H9 (cell line): ENCODE results near the gene RIMBP3C. TPM values are rescaled to one million over a fixed set of nuclear protein-coding genes. Genes with fewer than 3 reads are reported as not detected.
"Not testable (repeated sequence)": the region's sequence is repeated elsewhere in the genome, so short reads cannot be mapped to it uniquely, and the experiment has no call there.

ENCODE experiments used
- DNase-seq: peaks from one replicate; pipeline ENCODE4 v3.0.0-alpha.2; 2017
- H2AFZ ChIP-seq: one replicate; pipeline ENCODE4 v1.6.1; 2013; ENCODE audit warnings: mild to moderate bottlenecking, low read length, control low read depth, moderate library complexity
- H2AK5ac ChIP-seq: 2 replicates; pipeline ENCODE4 v1.6.1; 2013; ENCODE audit warnings: low read length, control low read depth, mixed read lengths; ENCODE audit not compliant: insufficient read length
- H2BK120ac ChIP-seq: one replicate; pipeline ENCODE4 v1.6.1; 2013; ENCODE audit warnings: low read depth, mild to moderate bottlenecking, low read length, control low read depth, inconsistent platforms; ENCODE audit not compliant: poor library complexity, severe bottlenecking
- H2BK12ac ChIP-seq: 2 replicates; pipeline ENCODE4 v1.6.1; 2013; ENCODE audit warnings: low read length, control low read depth, mixed read lengths, low read depth; ENCODE audit not compliant: insufficient read length
- H2BK15ac ChIP-seq: 2 replicates; pipeline ENCODE4 v1.6.1; 2013; ENCODE audit warnings: low read depth, low read length, control low read depth
- H2BK20ac ChIP-seq: one replicate; pipeline ENCODE4 v1.6.1; 2013; ENCODE audit warnings: low read depth, mild to moderate bottlenecking, low read length, control low read depth, inconsistent platforms; ENCODE audit not compliant: poor library complexity, severe bottlenecking
- H2BK5ac ChIP-seq: 2 replicates; pipeline ENCODE4 v1.6.1; 2013; ENCODE audit warnings: low read length, control low read depth, mixed read lengths; ENCODE audit not compliant: insufficient read length
- H3K14ac ChIP-seq: 2 replicates; pipeline ENCODE4 v1.6.1; 2013; ENCODE audit warnings: low read length, control low read depth; ENCODE audit not compliant: insufficient read depth
- H3K18ac ChIP-seq: 2 replicates; pipeline ENCODE4 v1.6.1; 2013; ENCODE audit warnings: low read depth, mild to moderate bottlenecking, mixed read lengths, low read length, control low read depth; ENCODE audit not compliant: insufficient read length
- H3K23ac ChIP-seq: 2 replicates; pipeline ENCODE4 v1.6.1; 2013; ENCODE audit warnings: low read length, control low read depth, mixed read lengths, low read depth; ENCODE audit not compliant: insufficient read length
- H3K23me2 ChIP-seq: 2 replicates; pipeline ENCODE4 v1.6.1; 2013; ENCODE audit warnings: low read depth, mild to moderate bottlenecking, mixed read lengths, low read length, control low read depth; ENCODE audit not compliant: insufficient read length, poor library complexity, severe bottlenecking
- H3K27ac ChIP-seq: 2 replicates; pipeline ENCODE4 v1.5.1; 2013; ENCODE audit warnings: low read length, control low read depth, mixed read lengths, low read depth; ENCODE audit not compliant: insufficient read length
- H3K27me3 ChIP-seq: 2 replicates; pipeline ENCODE4 v1.6.1; 2013; ENCODE audit warnings: low read length, control low read depth, inconsistent platforms; ENCODE audit not compliant: insufficient read depth
- H3K4ac ChIP-seq: 2 replicates; pipeline ENCODE4 v1.6.1; 2013; ENCODE audit warnings: low read depth, mild to moderate bottlenecking, control low read depth, inconsistent platforms, low read length, moderate library complexity
- H3K4me1 ChIP-seq: 2 replicates; pipeline ENCODE4 v1.6.1; 2013; ENCODE audit warnings: low read length, control low read depth, inconsistent platforms; ENCODE audit not compliant: insufficient read depth
- H3K4me2 ChIP-seq: 2 replicates; pipeline ENCODE4 v1.6.1; 2013; ENCODE audit warnings: low read length, control low read depth, mixed read lengths; ENCODE audit not compliant: insufficient read length, insufficient read depth
- H3K56ac ChIP-seq: 2 replicates; pipeline ENCODE4 v1.6.1; 2013; ENCODE audit warnings: low read depth, mild to moderate bottlenecking, mixed read lengths, low read length, control low read depth; ENCODE audit not compliant: insufficient read length
- H3K79me1 ChIP-seq: 2 replicates; pipeline ENCODE4 v1.6.1; 2013; ENCODE audit warnings: low read depth, mild to moderate bottlenecking, moderate library complexity, low read length, control low read depth, inconsistent platforms; ENCODE audit not compliant: insufficient read depth, poor library complexity, severe bottlenecking
- H3K79me2 ChIP-seq: 2 replicates; pipeline ENCODE4 v1.6.1; 2013; ENCODE audit warnings: low read length, control low read depth, inconsistent platforms; ENCODE audit not compliant: insufficient read depth
- H3K9ac ChIP-seq: 2 replicates; pipeline ENCODE4 v1.6.1; 2013; ENCODE audit warnings: low read length, control low read depth, mixed read lengths; ENCODE audit not compliant: insufficient read length; ENCODE audit errors: extremely low read depth
- H3K9me3 ChIP-seq: one replicate; pipeline ENCODE4 v1.6.1; 2013; ENCODE audit warnings: low read depth, low read length, inconsistent platforms; ENCODE audit not compliant: control insufficient read depth
- H3T11ph ChIP-seq: one replicate; pipeline ENCODE4 v1.6.1; 2013; ENCODE audit warnings: mild to moderate bottlenecking, low read length, control low read depth, inconsistent platforms
- H4K20me1 ChIP-seq: one replicate; pipeline ENCODE4 v1.6.1; 2013; ENCODE audit not compliant: control insufficient read depth, insufficient read length, insufficient read depth
- H4K5ac ChIP-seq: 2 replicates; pipeline ENCODE4 v1.6.1; 2013; ENCODE audit warnings: low read depth, mild to moderate bottlenecking, mixed read lengths, low read length, control low read depth; ENCODE audit not compliant: insufficient read length
- H4K8ac ChIP-seq: replicated peaks from 2 replicates; pipeline ENCODE4 v1.6.1; 2013; ENCODE audit warnings: low read length, control low read depth, mixed read lengths, low read depth; ENCODE audit not compliant: insufficient read length
- H4K91ac ChIP-seq: 2 replicates; pipeline ENCODE4 v1.6.1; 2013; ENCODE audit warnings: low read depth, mild to moderate bottlenecking, moderate library complexity, mixed read lengths, low read length, control low read depth; ENCODE audit not compliant: insufficient read length
- H3K27ac Mint-ChIP-seq, 3 experiments: 2 replicates in 2 of 3; 3 replicates in 1 of 3; pipeline ENCODE4 v1.8.0; 2020 to 2021; ENCODE audit warnings: mixed read lengths in 3 of 3, mild to moderate bottlenecking in 1 of 3, moderate library complexity in 1 of 3
- H3K27me3 Mint-ChIP-seq: 2 replicates; pipeline ENCODE4 v1.8.0; 2021; ENCODE audit warnings: low read depth, mild to moderate bottlenecking, moderate library complexity, mixed read lengths
- H3K36me3 Mint-ChIP-seq, 3 experiments: 2 replicates in 2 of 3; 3 replicates in 1 of 3; pipeline ENCODE4 v1.8.0; 2020 to 2021; ENCODE audit warnings: low read depth in 3 of 3, mixed read lengths in 3 of 3; ENCODE audit not compliant: insufficient read depth in 1 of 3
- H3K4me1 Mint-ChIP-seq, 2 experiments: 2 replicates each; pipeline ENCODE4 v1.8.0; 2020; ENCODE audit warnings: mixed read lengths in 2 of 2
- H3K4me3 Mint-ChIP-seq, 2 experiments: 2 replicates in 1 of 2; 3 replicates in 1 of 2; pipeline ENCODE4 v1.8.0; 2020 to 2021; ENCODE audit warnings: mild to moderate bottlenecking in 2 of 2, mixed read lengths in 2 of 2, moderate library complexity in 1 of 2
- H3K9me3 Mint-ChIP-seq, 2 experiments: 2 replicates in 1 of 2; 3 replicates in 1 of 2; pipeline ENCODE4 v1.8.0; 2020; ENCODE audit warnings: mild to moderate bottlenecking in 2 of 2, mixed read lengths in 2 of 2, moderate library complexity in 1 of 2
- WGBS: extraction: QIAGEN DNeasy Blood & Tissue Kit; methylation state at CpG from one replicate; pipeline ENCODE4 v1.1.7; 2013; ENCODE audit warnings: missing lambda C conversion rate, low lambda C conversion rate, mixed read lengths; ENCODE audit not compliant: insufficient read length; ENCODE audit errors: extremely low coverage; 5-methylcytosine and 5-hydroxymethylcytosine counted together
- total RNA-seq: library from RNA; stranded (reverse); gene quantifications from 2 replicates; pipeline ENCODE4 v1.2.1, GENCODE V29; 2021

RIMBP3C gene
- total RNA-seq, 1 experiment from 2014 or later: 0.44 TPM

DNA sequence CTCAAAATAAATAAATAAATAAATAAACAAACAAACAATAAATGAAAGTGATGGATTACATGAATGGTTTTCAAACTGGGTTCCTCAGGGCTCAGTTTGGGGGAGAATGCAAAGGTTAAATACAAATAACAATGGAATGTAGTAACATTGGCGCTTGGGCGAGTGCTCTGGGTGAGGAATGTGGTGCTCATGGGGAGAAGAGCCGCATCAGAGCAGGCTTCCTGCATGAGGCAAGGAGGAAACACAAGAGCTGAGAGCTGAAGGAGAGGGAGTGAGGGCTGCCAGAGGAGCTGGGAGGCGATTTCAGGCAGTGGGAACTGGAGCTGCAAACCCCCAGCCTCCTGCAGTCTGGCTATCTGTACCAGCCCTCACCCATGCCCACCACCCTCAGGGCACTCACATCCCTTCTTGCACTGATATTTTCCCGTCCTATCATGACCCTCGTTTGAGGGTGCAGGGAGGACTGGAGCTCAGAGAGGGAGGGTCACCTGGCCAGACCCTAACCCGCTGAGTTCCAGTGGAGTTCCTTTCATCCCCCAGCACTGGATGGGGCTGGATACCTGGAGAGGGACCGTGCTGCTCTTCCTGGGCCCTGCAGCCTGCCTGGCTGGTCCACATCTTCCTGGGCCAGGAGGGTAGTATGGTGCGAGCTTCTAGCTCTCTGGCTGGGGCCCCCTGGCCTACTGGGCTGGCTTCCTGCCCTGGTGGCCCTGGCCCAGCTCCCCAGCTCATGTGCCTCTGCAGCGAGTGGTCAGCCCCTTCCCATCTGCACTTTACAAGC is 8.3 kb upstream of the RIMBP3C start:
- not testable (repeated sequence) for H3K23ac ChIP-seq, H3K36me3 Mint-ChIP-seq, H3K4me2 ChIP-seq, H3K79me2 ChIP-seq, H2AFZ ChIP-seq, H3K23me2 ChIP-seq, H3K27me3 ChIP-seq, H2BK20ac ChIP-seq, H3K79me1 ChIP-seq, H4K8ac ChIP-seq, H4K91ac ChIP-seq, H3K4ac ChIP-seq, H3K4me1 ChIP-seq, H2AK5ac ChIP-seq, H3K9me3 ChIP-seq, H4K20me1 ChIP-seq, H3K14ac ChIP-seq, H2BK15ac ChIP-seq, H3K18ac ChIP-seq, H3T11ph ChIP-seq, DNase-seq, H3K4me3 Mint-ChIP-seq, H3K27ac Mint-ChIP-seq, H3K4me1 Mint-ChIP-seq, H4K5ac ChIP-seq, H2BK12ac ChIP-seq, H3K56ac ChIP-seq, H2BK120ac ChIP-seq, H3K9me3 Mint-ChIP-seq, H3K27ac ChIP-seq, H2BK5ac ChIP-seq, H3K9ac ChIP-seq
- WGBS: no CpG with 5 or more reads among the region's 10 CpGs
- H3K27me3 Mint-ChIP-seq: peaks cover 18% of the 10 kb centered on the region

DNA sequence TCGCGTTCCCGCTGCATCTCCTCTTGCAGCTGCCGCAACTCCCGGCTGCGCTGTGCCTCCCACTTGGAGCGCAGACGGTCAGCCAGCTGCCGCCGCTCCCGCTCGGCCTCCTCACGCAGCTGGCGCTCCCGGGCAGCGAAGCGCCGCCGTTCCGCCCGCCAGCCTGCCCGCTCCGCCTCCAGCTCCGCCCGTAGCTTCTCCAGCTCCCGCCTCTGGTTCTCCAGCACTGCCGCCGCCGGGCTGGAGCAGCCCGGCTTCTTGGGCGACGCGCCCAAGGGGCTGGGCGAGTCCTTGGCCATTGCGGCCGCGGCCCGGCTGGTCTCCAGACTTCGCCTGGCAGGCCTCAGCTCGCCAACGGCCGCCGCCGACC is 598 bp downstream of the RIMBP3C start:
- H3T11ph ChIP-seq, H4K91ac ChIP-seq, H3K23me2 ChIP-seq, H3K14ac ChIP-seq, H2BK12ac ChIP-seq, H4K5ac ChIP-seq, H3K36me3 Mint-ChIP-seq, H3K27me3 ChIP-seq, H4K20me1 ChIP-seq, H2BK20ac ChIP-seq, H3K9ac ChIP-seq, H3K18ac ChIP-seq, H3K9me3 Mint-ChIP-seq, H3K4me1 ChIP-seq, H3K79me2 ChIP-seq, H3K79me1 ChIP-seq, H3K27ac Mint-ChIP-seq, H3K27me3 Mint-ChIP-seq, H3K4me1 Mint-ChIP-seq, H2BK120ac ChIP-seq, DNase-seq, H4K8ac ChIP-seq, H2BK15ac ChIP-seq, H3K9me3 ChIP-seq, H3K4me2 ChIP-seq, H3K4ac ChIP-seq, H2AFZ ChIP-seq, H2AK5ac ChIP-seq, H3K56ac ChIP-seq, H3K23ac ChIP-seq, H2BK5ac ChIP-seq, H3K27ac ChIP-seq, H3K4me3 Mint-ChIP-seq: not testable (repeated sequence)
- WGBS: no CpG with 5 or more reads among the region's 44 CpGs
